ENCODE data around the gene FMO5. TPM values are rescaled to one million over a fixed set of nuclear protein-coding genes. Genes with fewer than 3 reads are reported as not detected.

Gene FMO5
- total and polyA plus RNA-seq, 2 of the 13 experiments (the other 11 are each of a cell fraction or from before 2014, with no cell fraction given), result 48.2 to 149 TPM

GRCh38 chr1:147168626-147169058, 56.5 kb downstream of the FMO5 start (continued):
- TF ChIP-seq KLF11 (CRISPR knock-in tag; IDR thresholded peaks at IDR 0.05) (no peak), ZNF253 (CRISPR knock-in tag; IDR thresholded peaks at IDR 0.05; ENCODE audit: borderline replicate concordance) (no peak), ZNF510 (CRISPR knock-in tag; IDR thresholded peaks at IDR 0.05; ENCODE audit: low read depth) (no peak), REPIN1 (CRISPR knock-in tag; IDR thresholded peaks at IDR 0.05; ENCODE audit: borderline replicate concordance, low read depth) (peak; percentile 57; the same call in 1 of the 2 replicates), SNAI1 (CRISPR knock-in tag; IDR thresholded peaks at IDR 0.05; ENCODE audit: borderline replicate concordance) (no peak), NFAT5 (CRISPR knock-in tag; IDR thresholded peaks at IDR 0.05) (no peak), ZNF687 (CRISPR knock-in tag; IDR thresholded peaks at IDR 0.05) (no peak), FOXJ3 (CRISPR knock-in tag; IDR thresholded peaks at IDR 0.05; ENCODE audit: borderline replicate concordance) (peak; percentile 86; the same call in 1 of the 2 replicates), ATAD3A (CRISPR knock-in tag; IDR thresholded peaks at IDR 0.05) (no peak), RARA (CRISPR knock-in tag; IDR thresholded peaks at IDR 0.05) (peak; percentile 74), ZBTB8A (CRISPR knock-in tag; IDR thresholded peaks at IDR 0.05; ENCODE audit: borderline replicate concordance, low read depth) (no peak), ZNF891 (CRISPR knock-in tag; IDR thresholded peaks at IDR 0.05) (no peak), ZNF430 (CRISPR knock-in tag; IDR thresholded peaks at IDR 0.05) (peak; percentile 65; the same call in 1 of the 2 replicates), SOX13 (IDR thresholded peaks at IDR 0.05) (0 out of 2 replicates have a peak, but pooled peaks have one; percentile 34), SOX13 (CRISPR knock-in tag; conservative IDR thresholded peaks at IDR 0.05 in 1 of 2, IDR thresholded peaks at IDR 0.05 in 1 of 2) (peak in 1 of 2 experiments; percentile 91; a peak in 2 of 4 replicates), CEBPG (CRISPR knock-in tag; IDR thresholded peaks at IDR 0.05) (peak; percentile 88), ATRX (CRISPR knock-in tag; IDR thresholded peaks at IDR 0.05; ENCODE audit: borderline replicate concordance) (no peak), PRDM4 (CRISPR knock-in tag; IDR thresholded peaks at IDR 0.05; ENCODE audit: borderline replicate concordance) (no peak), ZNF563 (CRISPR knock-in tag; IDR thresholded peaks at IDR 0.05) (no peak), PAF1 (CRISPR knock-in tag; IDR thresholded peaks at IDR 0.05) (no peak)

Data from HepG2 (cell line).